Mesothelial cell of epicardium (in vitro differentiated cells): ENCODE results near the gene B4GALNT4. TPM values are rescaled to one million over a fixed set of nuclear protein-coding genes. Genes with fewer than 3 reads are reported as not detected.

Source experiments
- DNase-seq, 2 experiments: peaks; one replicate each; pipeline ENCODE4 v3.0.0; 2021; ENCODE audit warnings: low spot score in 2 of 2; ENCODE audit not compliant: unreplicated experiment in 2 of 2
- H3K27ac Mint-ChIP-seq: 2 replicates; pipeline ENCODE4 v1.8.0; 2021; ENCODE audit warnings: mixed read lengths
- H3K27me3 Mint-ChIP-seq: 2 replicates; pipeline ENCODE4 v1.8.0; 2021; ENCODE audit warnings: low read depth, mixed read lengths
- H3K36me3 Mint-ChIP-seq: 2 replicates; pipeline ENCODE4 v1.8.0; 2021; ENCODE audit warnings: mixed read lengths
- H3K4me1 Mint-ChIP-seq: 2 replicates; pipeline ENCODE4 v1.8.0; 2021; ENCODE audit warnings: mixed read lengths
- H3K4me3 Mint-ChIP-seq: 2 replicates; pipeline ENCODE4 v1.8.0; 2021; ENCODE audit warnings: mild to moderate bottlenecking, moderate library complexity, mixed read lengths
- H3K9me3 Mint-ChIP-seq: 2 replicates; pipeline ENCODE4 v1.8.0; 2021; ENCODE audit warnings: mixed read lengths
- total RNA-seq: library from RNA; stranded (reverse); gene quantifications from 3 replicates; pipeline ENCODE4 v1.2.1, GENCODE V29; 2021
- TF ChIP-seq, protein P1 (sequence below): fragments of 200-600 bp; sonication (generic); IDR thresholded peaks from one replicate; pipeline ENCODE4 v1.5.0; 2021; ENCODE audit warnings: antibody characterized with exemption; ENCODE audit not compliant: unreplicated experiment

Gene B4GALNT4
- total RNA-seq, 1 donor from 2014 or later: 314 TPM

DNA sequence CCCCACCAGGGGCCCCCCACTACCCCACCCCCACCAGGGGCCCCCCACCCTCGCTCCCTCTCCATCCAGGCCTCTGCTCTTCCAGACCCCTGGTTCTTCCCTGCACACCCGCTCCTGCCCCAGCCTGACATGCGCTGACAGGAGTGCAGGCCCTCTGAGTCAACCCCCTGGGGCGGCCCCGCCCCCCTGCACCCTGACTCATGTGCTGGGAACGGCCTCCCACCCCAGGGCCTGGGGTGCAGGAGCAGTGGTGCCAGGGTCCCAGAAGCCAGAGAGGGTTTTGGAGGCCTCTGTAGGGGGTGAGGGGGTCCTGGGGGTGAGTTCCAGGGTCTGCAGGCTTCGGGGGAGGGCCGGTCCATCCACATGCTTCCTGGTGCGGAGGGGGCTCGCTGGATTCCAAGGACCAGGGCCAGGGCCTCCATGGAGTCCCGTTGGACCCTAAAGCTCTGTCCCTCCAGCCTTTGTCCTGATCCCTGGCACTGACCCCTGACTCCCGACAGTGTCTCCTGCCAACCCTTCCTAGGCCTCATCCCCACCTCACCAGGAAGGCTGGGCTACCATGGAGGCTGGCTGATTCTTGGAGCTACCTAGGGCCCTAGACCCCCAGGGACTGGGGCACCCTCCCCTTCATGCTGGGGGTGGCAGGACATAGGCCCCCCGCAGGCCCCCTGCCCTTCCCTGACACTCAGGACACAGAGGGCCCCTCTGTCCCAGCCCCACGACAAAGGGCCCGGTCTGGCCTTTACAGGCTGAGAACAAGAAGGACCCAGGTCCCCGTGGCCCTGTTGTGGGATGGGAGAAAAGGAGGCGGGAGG is 24.1 kb downstream of the B4GALNT4 start:
- TF ChIP-seq, protein P1, sequence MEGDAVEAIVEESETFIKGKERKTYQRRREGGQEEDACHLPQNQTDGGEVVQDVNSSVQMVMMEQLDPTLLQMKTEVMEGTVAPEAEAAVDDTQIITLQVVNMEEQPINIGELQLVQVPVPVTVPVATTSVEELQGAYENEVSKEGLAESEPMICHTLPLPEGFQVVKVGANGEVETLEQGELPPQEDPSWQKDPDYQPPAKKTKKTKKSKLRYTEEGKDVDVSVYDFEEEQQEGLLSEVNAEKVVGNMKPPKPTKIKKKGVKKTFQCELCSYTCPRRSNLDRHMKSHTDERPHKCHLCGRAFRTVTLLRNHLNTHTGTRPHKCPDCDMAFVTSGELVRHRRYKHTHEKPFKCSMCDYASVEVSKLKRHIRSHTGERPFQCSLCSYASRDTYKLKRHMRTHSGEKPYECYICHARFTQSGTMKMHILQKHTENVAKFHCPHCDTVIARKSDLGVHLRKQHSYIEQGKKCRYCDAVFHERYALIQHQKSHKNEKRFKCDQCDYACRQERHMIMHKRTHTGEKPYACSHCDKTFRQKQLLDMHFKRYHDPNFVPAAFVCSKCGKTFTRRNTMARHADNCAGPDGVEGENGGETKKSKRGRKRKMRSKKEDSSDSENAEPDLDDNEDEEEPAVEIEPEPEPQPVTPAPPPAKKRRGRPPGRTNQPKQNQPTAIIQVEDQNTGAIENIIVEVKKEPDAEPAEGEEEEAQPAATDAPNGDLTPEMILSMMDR: no peak
- Mint-ChIP-seq H3K36me3 (peaks cover 3% of the 10 kb centered on the region), H3K27ac (peak overlapping the region; percentile 77), H3K27me3 (no peaks in the 10 kb centered on the region), H3K4me3 (peak overlapping the region; percentile 88), H3K4me1 (peaks cover 25% of the 10 kb centered on the region), H3K9me3 (no peaks in the 10 kb centered on the region)
- no peak for DNase-seq

DNA sequence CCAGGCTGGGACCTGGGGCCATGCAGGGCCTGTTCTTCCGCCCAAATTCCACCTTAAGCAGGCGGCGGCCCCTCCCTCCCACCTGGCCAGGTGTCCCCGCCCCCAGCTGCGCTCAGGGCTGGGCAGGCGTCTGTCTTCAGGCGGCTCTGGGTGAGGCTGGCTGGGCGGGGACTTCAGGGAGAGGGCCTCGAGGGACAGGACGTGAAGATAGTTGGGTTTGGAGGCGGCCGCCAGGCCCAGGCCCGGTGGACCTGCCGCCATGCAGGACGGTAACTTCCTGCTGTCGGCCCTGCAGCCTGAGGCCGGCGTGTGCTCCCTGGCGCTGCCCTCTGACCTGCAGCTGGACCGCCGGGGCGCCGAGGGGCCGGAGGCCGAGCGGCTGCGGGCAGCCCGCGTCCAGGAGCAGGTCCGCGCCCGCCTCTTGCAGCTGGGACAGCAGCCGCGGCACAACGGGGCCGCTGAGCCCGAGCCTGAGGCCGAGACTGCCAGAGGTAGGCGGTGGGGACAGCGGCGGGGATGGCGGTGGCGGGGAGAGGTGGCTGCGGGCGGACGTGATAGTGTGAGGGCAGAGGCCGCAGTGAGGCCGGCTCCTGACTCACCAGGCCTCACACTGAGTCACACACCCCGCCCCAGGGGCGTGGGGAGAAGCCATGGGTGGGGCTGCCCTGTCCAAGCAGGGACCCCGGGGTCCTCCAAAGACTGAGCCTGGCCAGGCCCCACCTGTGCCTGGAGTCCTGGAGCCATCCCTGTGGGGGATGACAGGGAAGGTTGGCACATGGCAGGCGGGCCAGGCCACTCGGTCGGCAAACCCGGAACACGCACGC is 24.9 kb downstream of the B4GALNT4 start, which contains the start of gene PKP3:
PKP3 (plus strand) TSS at position 176 of the 824 bp plus-strand sequence; CDS start at position 260, 84 bp downstream.
- Mint-ChIP-seq H3K27me3 (no peaks in the 10 kb centered on the region), H3K4me1 (peaks cover 20% of the 10 kb centered on the region), H3K9me3 (no peaks in the 10 kb centered on the region), H3K4me3 (peak within 1 kb of the TSS; percentile 88), H3K27ac (peak within 1 kb of the TSS; percentile 93), H3K36me3 (peaks cover 6% of the 10 kb centered on the region)
- TF ChIP-seq, protein P1: no peak
- peak in 1 of 2 experiments; percentile 67 for DNase-seq

DNA sequence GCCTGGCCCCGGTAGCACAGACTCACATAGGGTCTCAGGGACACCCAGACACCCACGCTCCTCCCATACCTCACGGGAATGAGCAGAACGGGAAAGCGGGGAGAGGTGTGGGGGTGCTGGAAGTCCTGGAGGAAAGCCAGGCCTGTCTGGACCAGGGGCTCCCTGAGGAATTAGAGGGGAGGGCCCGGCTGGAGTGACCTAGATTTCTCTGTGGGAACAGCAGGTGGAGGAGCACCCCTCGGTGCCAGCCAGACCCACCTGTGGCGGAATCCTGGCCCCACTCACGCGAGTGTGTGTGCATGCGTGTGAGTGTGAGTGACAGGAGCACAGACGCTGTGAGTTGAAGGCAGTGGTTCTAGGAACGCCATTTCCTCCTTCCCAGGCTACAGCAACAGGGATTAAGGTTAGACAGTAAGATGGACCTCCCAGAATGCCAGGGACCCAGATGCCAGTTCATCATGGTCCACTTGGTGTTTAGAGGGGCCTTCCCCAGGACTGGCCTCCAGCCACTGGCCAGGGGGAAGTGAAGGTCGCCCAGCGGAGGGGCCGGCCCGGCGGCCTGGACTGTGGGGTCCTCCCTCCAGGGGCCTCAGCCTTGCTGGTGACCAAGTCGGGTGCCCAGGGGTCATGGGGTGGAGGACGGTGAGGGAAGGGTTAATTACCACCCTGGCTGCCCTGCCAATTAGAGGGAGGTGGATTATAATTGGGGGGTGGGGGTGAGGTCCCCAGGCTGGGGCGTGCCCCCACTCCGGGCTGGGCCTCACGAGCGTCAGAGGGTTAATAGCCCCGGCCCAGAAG is 25.8 kb downstream of the B4GALNT4 start:
- peaks cover 11% of the 10 kb centered on the region for H3K36me3 Mint-ChIP-seq
- no peak for DNase-seq
- peak overlapping the region; percentile 93 for H3K27ac Mint-ChIP-seq
- peaks cover 18% of the 10 kb centered on the region for H3K4me1 Mint-ChIP-seq
- TF ChIP-seq, protein P1: no peak
- peak overlapping the region; percentile 88 for H3K4me3 Mint-ChIP-seq
- no peaks in the 10 kb centered on the region for H3K27me3 Mint-ChIP-seq
- H3K9me3 Mint-ChIP-seq: no peaks in the 10 kb centered on the region

DNA sequence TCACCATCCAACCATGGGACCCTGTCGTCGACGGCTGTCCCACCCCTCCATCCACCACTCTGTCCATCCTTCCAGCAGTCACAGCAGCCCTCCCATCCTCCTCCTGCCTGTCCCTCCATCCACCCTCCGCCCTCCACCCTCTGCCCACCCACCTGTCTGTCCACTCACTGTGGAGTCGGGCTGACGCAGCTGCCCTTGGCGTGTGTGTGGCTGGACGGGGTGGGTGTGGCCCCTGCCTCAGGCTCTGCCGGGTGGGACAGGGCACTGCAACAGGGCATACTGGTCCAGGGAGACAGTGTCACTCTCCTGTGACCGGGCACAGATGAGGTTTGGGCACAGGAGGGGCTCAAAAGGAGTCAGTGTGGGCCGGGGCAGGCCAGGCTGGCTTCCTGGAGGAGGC is 26.6 kb downstream of the B4GALNT4 start:
- TF ChIP-seq, protein P1: no peak
- Mint-ChIP-seq H3K4me1 (peaks cover 16% of the 10 kb centered on the region), H3K4me3 (peak overlapping the region; percentile 46), H3K27ac (peak overlapping the region; percentile 34), H3K27me3 (no peaks in the 10 kb centered on the region), H3K9me3 (no peaks in the 10 kb centered on the region), H3K36me3 (peaks cover 11% of the 10 kb centered on the region)
- no peak for DNase-seq

DNA sequence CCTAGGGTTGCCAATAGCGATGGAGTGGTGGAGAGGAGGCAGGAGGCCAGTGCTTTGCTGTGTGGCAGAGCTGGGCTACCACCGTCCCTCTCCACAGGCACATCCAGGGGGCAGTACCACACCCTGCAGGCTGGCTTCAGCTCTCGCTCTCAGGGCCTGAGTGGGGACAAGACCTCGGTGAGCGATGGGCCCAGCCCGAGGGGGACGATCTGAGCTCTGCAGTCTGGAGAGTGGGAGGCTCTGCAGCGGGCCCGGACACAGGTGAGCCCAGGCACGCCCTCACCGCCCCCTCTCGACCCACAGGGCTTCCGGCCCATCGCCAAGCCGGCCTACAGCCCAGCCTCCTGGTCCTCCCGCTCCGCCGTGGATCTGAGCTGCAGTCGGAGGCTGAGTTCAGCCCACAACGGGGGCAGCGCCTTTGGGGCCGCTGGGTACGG is 27.2 kb downstream of the B4GALNT4 start:
- Mint-ChIP-seq H3K27ac (peak overlapping the region; percentile 34), H3K4me3 (no peak overlapping the region), H3K4me1 (peaks cover 14% of the 10 kb centered on the region), H3K9me3 (no peaks in the 10 kb centered on the region), H3K27me3 (no peaks in the 10 kb centered on the region), H3K36me3 (peaks cover 11% of the 10 kb centered on the region)
- TF ChIP-seq, protein P1: no peak
- no peak for DNase-seq
